Mesothelial cell of epicardium (in vitro differentiated cells): ENCODE data around the gene CENPH. TPM values are rescaled to one million over a fixed set of nuclear protein-coding genes. Genes with fewer than 3 reads are reported as not detected.
A peak's percentile ranks its signal among the peaks of the same experiment; 100 is the strongest.

Experiments
- DNase-seq, 2 experiments: peaks; one replicate each; pipeline ENCODE4 v3.0.0; 2021; ENCODE audit warnings: low spot score in 2 of 2; ENCODE audit not compliant: unreplicated experiment in 2 of 2
- H3K27ac Mint-ChIP-seq: 2 replicates; pipeline ENCODE4 v1.8.0; 2021; ENCODE audit warnings: mixed read lengths
- H3K27me3 Mint-ChIP-seq: 2 replicates; pipeline ENCODE4 v1.8.0; 2021; ENCODE audit warnings: low read depth, mixed read lengths
- H3K36me3 Mint-ChIP-seq: 2 replicates; pipeline ENCODE4 v1.8.0; 2021; ENCODE audit warnings: mixed read lengths
- H3K4me1 Mint-ChIP-seq: 2 replicates; pipeline ENCODE4 v1.8.0; 2021; ENCODE audit warnings: mixed read lengths
- H3K4me3 Mint-ChIP-seq: 2 replicates; pipeline ENCODE4 v1.8.0; 2021; ENCODE audit warnings: mild to moderate bottlenecking, moderate library complexity, mixed read lengths
- H3K9me3 Mint-ChIP-seq: 2 replicates; pipeline ENCODE4 v1.8.0; 2021; ENCODE audit warnings: mixed read lengths
- total RNA-seq: library from RNA; stranded (reverse); gene quantifications from 3 replicates; pipeline ENCODE4 v1.2.1, GENCODE V29; 2021
- TF ChIP-seq, protein P1 (sequence below): fragments of 200-600 bp; sonication (generic); IDR thresholded peaks from one replicate; pipeline ENCODE4 v1.5.0; 2021; ENCODE audit warnings: antibody characterized with exemption; ENCODE audit not compliant: unreplicated experiment

Gene CENPH
- total RNA-seq, 1 donor from 2014 or later, result 15.1 TPM

DNA sequence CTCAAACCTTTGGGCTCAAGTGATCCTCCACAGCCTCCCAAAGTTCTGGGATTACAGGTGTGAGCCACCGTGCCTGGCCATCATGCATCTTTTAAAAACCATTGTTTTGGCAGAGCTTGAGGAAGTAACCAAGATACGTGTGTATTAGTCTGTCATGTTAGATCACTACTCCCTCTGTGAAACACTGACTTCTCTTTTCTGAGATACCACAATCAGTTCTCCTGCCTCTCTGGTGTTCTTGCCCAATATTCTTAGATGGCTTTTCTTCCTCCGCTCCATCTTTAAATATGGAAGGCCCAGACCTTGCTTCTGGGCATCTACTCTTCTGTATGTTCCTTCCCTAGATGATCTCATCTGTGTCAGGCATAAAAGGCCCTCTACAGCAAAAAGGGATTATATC lies 36.7 kb upstream of the CENPH start:
- TF ChIP-seq, protein P1, sequence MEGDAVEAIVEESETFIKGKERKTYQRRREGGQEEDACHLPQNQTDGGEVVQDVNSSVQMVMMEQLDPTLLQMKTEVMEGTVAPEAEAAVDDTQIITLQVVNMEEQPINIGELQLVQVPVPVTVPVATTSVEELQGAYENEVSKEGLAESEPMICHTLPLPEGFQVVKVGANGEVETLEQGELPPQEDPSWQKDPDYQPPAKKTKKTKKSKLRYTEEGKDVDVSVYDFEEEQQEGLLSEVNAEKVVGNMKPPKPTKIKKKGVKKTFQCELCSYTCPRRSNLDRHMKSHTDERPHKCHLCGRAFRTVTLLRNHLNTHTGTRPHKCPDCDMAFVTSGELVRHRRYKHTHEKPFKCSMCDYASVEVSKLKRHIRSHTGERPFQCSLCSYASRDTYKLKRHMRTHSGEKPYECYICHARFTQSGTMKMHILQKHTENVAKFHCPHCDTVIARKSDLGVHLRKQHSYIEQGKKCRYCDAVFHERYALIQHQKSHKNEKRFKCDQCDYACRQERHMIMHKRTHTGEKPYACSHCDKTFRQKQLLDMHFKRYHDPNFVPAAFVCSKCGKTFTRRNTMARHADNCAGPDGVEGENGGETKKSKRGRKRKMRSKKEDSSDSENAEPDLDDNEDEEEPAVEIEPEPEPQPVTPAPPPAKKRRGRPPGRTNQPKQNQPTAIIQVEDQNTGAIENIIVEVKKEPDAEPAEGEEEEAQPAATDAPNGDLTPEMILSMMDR, result no peak
- no peaks in the 10 kb centered on the region for H3K27me3 Mint-ChIP-seq
- H3K9me3 Mint-ChIP-seq, result peaks cover 4% of the 10 kb centered on the region
- no peaks in the 10 kb centered on the region for H3K4me1 Mint-ChIP-seq
- DNase-seq, result no peak
- H3K36me3 Mint-ChIP-seq, result no peaks in the 10 kb centered on the region
- H3K27ac Mint-ChIP-seq, result no peak overlapping the region
- no peak overlapping the region for H3K4me3 Mint-ChIP-seq

DNA sequence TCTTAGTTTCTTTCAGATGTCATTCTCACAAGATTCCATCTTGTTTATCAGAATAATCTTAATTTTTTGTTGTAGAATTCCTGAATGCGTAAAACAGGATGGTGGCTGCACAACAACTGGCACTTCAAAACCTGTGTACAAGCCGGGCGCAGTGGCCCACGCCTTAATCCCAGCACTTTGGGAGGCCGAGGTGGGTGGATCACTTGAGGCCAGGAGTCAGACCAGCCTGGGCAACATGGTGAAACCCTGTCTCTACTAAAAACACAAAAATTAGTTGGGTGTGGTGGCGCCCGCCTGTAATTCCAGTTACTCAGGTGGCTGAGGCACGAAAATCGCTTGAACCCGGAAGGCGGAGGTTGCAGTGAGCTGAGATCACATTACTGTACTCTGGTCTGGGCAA lies 32.9 kb upstream of the CENPH start:
- H3K27ac Mint-ChIP-seq, result no peak overlapping the region

DNA sequence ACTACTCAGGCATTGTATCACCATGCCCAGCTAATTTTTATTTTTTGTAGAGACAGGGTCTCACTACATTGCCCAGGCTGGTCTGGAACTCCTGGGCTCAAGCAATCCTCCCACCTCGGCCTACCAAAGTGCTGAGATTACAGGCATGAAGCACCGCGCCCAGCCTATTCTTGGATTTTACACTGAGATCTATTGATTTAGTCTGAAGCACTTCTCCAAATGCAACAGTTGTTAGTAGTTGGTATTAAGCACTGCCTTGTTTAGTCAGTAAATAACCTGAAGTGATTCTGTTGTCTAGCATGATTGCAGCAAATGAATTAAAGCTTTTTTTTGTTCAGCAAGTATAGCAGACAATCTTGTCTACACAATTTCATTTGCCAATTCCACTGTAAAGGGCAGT lies 31.3 kb upstream of the CENPH start:
- no peaks in the 10 kb centered on the region for H3K36me3 Mint-ChIP-seq
- no peak overlapping the region for H3K4me3 Mint-ChIP-seq
- no peaks in the 10 kb centered on the region for H3K27me3 Mint-ChIP-seq
- H3K9me3 Mint-ChIP-seq, result no peaks in the 10 kb centered on the region
- DNase-seq, result no peak
- TF ChIP-seq, protein P1, result no peak
- H3K4me1 Mint-ChIP-seq, result no peaks in the 10 kb centered on the region
- H3K27ac Mint-ChIP-seq, result no peak overlapping the region

More for the DNA sequence above, 32.9 kb upstream of the CENPH start:
- DNase-seq, result no peak
- no peaks in the 10 kb centered on the region for H3K4me1 Mint-ChIP-seq
- H3K4me3 Mint-ChIP-seq, result no peak overlapping the region
- H3K9me3 Mint-ChIP-seq, result no peaks in the 10 kb centered on the region
- TF ChIP-seq, protein P1, result no peak
- H3K27me3 Mint-ChIP-seq, result no peaks in the 10 kb centered on the region
- H3K36me3 Mint-ChIP-seq, result no peaks in the 10 kb centered on the region

DNA sequence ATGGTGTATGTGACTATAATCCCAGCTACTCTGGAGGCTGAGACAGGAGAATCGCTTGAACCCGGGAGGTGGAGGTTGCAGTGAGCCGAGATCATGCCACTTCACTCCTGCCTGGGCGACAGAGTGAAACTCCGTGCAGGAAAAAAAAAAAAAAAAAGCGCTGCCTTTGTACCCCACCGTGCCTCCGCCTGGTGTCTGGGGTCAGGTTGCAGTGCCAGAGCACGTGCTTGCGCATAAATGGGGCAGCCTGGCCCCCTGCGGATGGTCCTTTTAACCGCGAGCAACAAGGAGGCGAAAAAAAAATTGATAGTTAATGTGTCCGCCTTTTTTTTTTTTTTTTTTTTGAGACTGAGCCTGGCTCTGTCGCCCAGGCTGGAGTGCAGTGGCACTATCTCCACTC lies 28.7 kb upstream of the CENPH start:
- H3K36me3 Mint-ChIP-seq, result no peaks in the 10 kb centered on the region
- no peaks in the 10 kb centered on the region for H3K4me1 Mint-ChIP-seq
- no peak for DNase-seq
- TF ChIP-seq, protein P1, result no peak
- H3K4me3 Mint-ChIP-seq, result no peak overlapping the region
- H3K27ac Mint-ChIP-seq, result no peak overlapping the region
- no peaks in the 10 kb centered on the region for H3K27me3 Mint-ChIP-seq
- no peaks in the 10 kb centered on the region for H3K9me3 Mint-ChIP-seq

DNA sequence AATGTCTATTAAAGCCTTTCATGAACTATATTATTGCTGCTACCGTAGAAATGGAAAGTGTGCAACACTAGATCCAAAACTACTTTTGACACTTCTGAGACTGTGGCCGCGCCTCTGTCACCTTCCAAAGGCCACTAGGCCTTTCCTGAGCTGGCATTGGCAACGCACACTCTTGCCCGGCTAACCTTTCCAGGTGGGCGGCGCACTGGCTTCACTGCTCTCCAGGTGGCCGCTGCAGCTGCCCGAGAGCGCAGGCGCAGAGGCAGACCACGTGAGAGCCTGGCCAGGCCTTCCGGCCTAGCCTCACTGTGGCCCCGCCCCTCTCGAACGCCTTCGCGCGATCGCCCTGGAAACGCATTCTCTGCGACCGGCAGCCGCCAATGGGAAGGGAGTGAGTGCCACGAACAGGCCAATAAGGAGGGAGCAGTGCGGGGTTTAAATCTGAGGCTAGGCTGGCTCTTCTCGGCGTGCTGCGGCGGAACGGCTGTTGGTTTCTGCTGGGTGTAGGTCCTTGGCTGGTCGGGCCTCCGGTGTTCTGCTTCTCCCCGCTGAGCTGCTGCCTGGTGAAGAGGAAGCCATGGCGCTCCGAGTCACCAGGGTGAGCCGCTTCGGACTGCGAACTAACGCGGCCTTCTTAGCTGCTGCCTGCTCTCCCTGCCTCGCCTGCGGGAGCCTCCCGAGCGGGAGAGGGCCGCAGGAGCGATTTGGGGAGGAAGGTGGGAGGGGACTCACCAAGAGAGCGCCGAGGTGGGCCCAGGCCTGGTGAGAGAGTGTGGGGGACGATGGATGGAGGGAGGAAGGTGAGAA lies 22.5 kb upstream of the CENPH start, which contains the start of gene CCNB1:
TSS of gene CCNB1 (plus strand) at position 465 of the 807 bp plus-strand sequence. CDS start at position 578, 113 bp downstream.
- Mint-ChIP-seq H3K4me1 (peaks cover 20% of the 10 kb centered on the region), H3K9me3 (no peaks in the 10 kb centered on the region), H3K36me3 (peaks cover 15% of the 10 kb centered on the region), H3K27me3 (no peaks in the 10 kb centered on the region), H3K27ac (peak within 1 kb of the TSS; percentile 98), H3K4me3 (peak within 1 kb of the TSS; percentile 97)
- TF ChIP-seq, protein P1, result no peak
- peak; percentile 97 to 99 for DNase-seq
